HUES6 (cell line): ENCODE data around the gene DYSF.

ENCODE experiments used
- H3K27ac ChIP-seq: 2 replicates; pipeline ENCODE4 v1.7.0; 2013; ENCODE audit warnings: low read depth, mild to moderate bottlenecking, low read length, inconsistent platforms
- H3K27me3 ChIP-seq: 2 replicates; pipeline ENCODE4 v1.6.1; 2013; ENCODE audit warnings: low read length; ENCODE audit not compliant: control insufficient read depth, insufficient read depth
- H3K36me3 ChIP-seq: 2 replicates; pipeline ENCODE4 v1.6.1; 2013; ENCODE audit warnings: low read length; ENCODE audit not compliant: control insufficient read depth, insufficient read depth
- H3K4me1 ChIP-seq: 2 replicates; pipeline ENCODE4 v1.6.1; 2013; ENCODE audit warnings: low read length; ENCODE audit not compliant: control insufficient read depth, insufficient read depth
- H3K4me3 ChIP-seq: 2 replicates; pipeline ENCODE4 v1.5.1; 2013; ENCODE audit warnings: low read depth, low read length
- H3K9ac ChIP-seq: one replicate; pipeline ENCODE4 v1.6.1; 2013; ENCODE audit warnings: mild to moderate bottlenecking, low read length
- H3K9me3 ChIP-seq: 2 replicates; pipeline ENCODE4 v1.6.1; 2013; ENCODE audit warnings: low read depth, low read length; ENCODE audit not compliant: control insufficient read depth, insufficient read depth

DYSF gene

DNA sequence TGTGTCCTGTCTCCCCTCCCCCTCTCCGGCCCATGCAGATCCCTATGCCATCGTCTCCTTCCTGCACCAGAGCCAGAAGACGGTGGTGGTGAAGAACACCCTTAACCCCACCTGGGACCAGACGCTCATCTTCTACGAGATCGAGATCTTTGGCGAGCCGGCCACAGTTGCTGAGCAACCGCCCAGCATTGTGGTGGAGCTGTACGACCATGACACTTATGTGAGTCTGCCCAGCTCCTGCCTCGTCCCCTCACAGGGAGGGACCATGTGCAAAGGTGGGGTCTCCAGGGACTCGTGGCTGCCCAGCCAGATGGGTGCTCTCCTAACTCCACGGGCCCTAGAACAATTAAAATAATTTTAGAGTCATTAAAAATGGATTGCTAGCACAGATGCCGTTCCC lies 145.2 kb downstream of the DYSF start:
- no peak overlapping the region for H3K9ac ChIP-seq
- no peak overlapping the region for H3K27ac ChIP-seq

DNA sequence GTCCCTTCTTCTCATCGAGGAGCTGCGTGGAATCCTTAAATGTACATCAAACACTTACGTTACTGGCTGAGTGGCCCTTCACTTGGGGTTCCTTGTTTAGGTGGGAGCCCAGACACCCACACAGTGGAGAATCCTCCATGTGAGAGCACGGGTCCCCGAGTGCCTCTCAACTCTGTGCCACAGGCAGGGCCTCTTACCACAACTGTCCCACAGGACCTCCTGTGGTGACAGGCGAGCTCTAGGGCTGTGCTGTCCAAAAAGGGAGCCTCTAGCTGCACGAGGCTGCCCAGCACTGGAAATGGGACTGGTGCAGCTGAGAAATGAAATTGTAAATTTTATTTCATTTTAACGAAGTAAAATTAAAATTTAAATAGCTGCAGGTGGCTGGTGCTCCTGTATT lies 145.7 kb downstream of the DYSF start:
- Histone ChIP-seq H3K9ac (no peak overlapping the region), H3K27me3 (no peaks in the 10 kb centered on the region; the same call in 1 of the 2 replicates), H3K27ac (no peak overlapping the region), H3K9me3 (no peaks in the 10 kb centered on the region), H3K4me3 (no peak overlapping the region), H3K4me1 (peaks cover 9% of the 10 kb centered on the region), H3K36me3 (no peaks in the 10 kb centered on the region)

More for the DNA sequence above, 145.2 kb downstream of the DYSF start:
- Histone ChIP-seq H3K9me3 (no peaks in the 10 kb centered on the region), H3K36me3 (no peaks in the 10 kb centered on the region), H3K4me1 (peaks cover 5% of the 10 kb centered on the region; the same call in 1 of the 2 replicates), H3K27me3 (no peaks in the 10 kb centered on the region), H3K4me3 (no peak overlapping the region)

DNA sequence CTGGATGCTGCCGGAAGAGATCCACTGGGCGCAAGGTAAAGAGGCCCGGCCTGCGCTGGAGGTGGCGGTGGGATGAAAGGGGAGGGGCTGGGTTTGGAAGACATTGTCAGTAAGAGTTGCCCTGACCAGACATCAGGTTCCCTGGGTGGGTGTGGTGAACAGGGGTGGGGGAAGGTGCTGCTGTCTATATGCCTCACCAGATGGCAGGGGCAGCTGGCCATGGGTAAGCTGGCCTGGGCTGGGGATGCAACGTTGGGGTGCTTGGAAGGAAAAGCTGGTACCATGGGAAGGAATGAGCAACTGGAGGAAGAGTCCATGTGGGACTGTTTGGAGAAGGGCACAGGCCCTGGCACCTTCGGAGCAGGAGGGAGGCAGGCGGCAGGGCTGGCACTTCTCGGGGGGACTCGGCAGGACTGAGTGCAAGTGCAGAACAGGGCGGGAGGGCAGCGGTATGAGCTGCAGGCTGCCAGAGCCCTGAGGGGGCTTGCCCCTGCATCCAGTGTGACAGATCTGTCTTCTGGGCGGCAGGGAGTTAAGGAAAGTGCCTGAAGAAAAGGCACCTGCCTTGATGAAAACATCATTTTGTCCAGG lies 146.4 kb downstream of the DYSF start:
- no peak overlapping the region for H3K27ac ChIP-seq
- H3K4me3 ChIP-seq = no peak overlapping the region
- H3K4me1 ChIP-seq = peaks cover 13% of the 10 kb centered on the region
- H3K9me3 ChIP-seq = no peaks in the 10 kb centered on the region
- H3K9ac ChIP-seq = no peak overlapping the region
- no peaks in the 10 kb centered on the region; the same call in 1 of the 2 replicates for H3K27me3 ChIP-seq
- no peaks in the 10 kb centered on the region for H3K36me3 ChIP-seq

DNA sequence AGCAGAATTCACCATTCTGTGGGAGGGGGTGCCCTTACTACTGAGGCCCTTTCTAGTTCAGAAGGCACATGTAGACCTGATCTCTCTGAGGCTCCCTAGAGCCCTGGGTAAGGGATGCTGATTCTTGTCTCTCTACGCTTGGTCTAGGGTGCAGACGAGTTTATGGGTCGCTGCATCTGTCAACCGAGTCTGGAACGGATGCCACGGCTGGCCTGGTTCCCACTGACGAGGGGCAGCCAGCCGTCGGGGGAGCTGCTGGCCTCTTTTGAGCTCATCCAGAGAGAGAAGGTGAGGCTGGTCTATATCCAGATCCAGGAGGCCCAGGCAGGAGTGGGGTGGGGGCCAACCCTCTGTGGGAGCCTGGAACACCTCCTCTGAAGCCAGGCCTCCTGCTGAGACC lies 147.2 kb downstream of the DYSF start:
- peaks cover 21% of the 10 kb centered on the region for H3K4me1 ChIP-seq
- H3K4me3 ChIP-seq = no peak overlapping the region
- no peak overlapping the region for H3K27ac ChIP-seq
- H3K36me3 ChIP-seq = no peaks in the 10 kb centered on the region
- no peaks in the 10 kb centered on the region for H3K9me3 ChIP-seq
- H3K9ac ChIP-seq = no peak overlapping the region
- no peaks in the 10 kb centered on the region; the same call in 1 of the 2 replicates for H3K27me3 ChIP-seq

DNA sequence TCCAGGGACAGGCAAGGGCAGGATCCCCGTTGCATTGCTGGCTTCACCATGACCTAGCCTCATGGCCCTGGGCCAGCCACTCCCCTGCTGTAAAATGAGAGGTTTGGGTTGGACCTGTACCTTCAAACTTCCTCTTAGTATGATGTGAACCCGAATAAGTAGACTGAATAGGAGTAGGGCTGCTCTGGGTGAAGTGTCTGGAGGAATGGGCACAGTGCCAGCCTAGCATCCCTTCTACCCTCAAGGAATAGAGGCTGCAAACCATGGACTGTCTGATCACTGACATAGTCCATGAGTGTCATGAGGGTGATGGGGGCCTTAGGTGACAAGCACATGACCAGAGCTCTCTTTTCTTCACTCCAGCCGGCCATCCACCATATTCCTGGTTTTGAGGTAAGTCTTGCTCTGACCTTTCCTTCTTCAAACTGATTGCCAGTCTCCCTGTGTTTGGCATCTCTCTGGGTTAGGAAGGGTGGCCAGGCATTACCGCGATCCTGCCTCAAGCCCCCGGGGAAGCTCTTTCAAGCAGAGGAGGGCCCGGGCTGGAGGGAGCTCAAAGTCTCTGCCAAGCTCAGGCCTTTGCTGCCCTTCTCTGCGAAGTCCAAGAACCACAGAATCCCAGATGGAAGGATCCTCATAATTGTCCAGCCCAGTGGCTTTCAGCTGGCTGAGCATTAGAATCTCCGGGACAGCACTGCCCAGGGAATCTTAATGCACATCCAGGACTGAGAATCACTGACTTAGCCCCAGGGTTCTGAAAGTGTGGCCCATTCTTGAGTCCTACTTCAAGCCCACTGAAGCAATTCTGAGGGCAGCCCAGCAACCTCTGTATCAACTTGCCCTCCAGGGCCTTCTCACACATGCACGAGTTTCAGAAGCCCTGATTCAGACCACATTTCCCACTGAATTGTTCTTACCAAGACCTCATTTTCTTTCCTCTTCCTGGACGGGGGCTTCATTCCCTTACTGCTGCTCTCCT lies 148.1 kb downstream of the DYSF start:
- Histone ChIP-seq H3K4me1 (peaks cover 26% of the 10 kb centered on the region), H3K36me3 (no peaks in the 10 kb centered on the region), H3K4me3 (no peak overlapping the region), H3K9ac (no peak overlapping the region), H3K9me3 (no peaks in the 10 kb centered on the region), H3K27me3 (peaks cover 3% of the 10 kb centered on the region; the same call in 1 of the 2 replicates), H3K27ac (no peak overlapping the region)

DNA sequence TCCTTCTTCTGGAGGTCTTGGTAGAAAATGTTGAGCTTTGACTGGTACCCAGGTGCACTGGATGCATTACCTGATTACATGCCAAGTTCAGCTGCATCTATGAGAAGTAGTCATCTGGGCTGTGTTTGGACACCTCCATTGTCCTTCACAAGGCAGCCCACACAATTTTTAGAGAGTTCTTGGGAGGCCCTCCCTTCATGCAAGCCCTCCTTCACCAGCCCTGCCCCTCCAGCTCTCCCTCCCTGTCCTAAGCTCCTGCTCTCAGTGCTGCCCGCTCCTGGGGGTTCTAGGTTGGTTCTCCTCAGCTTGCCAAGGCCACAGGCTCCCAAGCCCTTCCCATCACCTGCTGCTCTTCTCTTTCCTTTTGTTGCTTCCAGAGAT lies 148.7 kb downstream of the DYSF start:
- peaks cover 26% of the 10 kb centered on the region for H3K4me1 ChIP-seq
- H3K9me3 ChIP-seq = no peaks in the 10 kb centered on the region
- peaks cover 10% of the 10 kb centered on the region; the same call in 1 of the 2 replicates for H3K27me3 ChIP-seq
- H3K9ac ChIP-seq = no peak overlapping the region
- H3K27ac ChIP-seq = no peak overlapping the region
- no peaks in the 10 kb centered on the region for H3K36me3 ChIP-seq
- no peak overlapping the region for H3K4me3 ChIP-seq

DNA sequence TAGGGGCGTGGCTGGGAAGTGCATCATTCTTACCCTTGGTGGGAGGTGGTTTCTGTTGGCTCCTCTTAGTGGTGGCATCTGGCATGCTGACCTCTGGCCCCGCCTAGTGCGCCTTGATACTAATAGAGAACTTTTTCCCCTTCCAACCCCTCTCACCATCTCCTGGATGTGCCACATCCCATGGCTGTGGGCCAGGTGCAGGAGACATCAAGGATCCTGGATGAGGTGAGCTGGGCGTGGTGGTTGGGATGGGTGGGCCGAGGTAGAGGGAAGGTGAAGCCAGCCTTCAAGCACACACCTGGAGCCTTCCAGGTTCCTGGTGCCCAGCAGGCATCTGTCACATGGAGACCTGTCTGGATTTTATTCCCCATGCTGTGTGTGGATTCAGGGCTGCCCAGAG lies 149.2 kb downstream of the DYSF start:
- H3K4me3 ChIP-seq = no peak overlapping the region
- peaks cover 26% of the 10 kb centered on the region for H3K4me1 ChIP-seq
- no peak overlapping the region for H3K27ac ChIP-seq
- H3K27me3 ChIP-seq = peaks cover 14% of the 10 kb centered on the region; the same call in 1 of the 2 replicates
- no peaks in the 10 kb centered on the region for H3K9me3 ChIP-seq
- H3K9ac ChIP-seq = no peak overlapping the region
- no peaks in the 10 kb centered on the region for H3K36me3 ChIP-seq

DNA sequence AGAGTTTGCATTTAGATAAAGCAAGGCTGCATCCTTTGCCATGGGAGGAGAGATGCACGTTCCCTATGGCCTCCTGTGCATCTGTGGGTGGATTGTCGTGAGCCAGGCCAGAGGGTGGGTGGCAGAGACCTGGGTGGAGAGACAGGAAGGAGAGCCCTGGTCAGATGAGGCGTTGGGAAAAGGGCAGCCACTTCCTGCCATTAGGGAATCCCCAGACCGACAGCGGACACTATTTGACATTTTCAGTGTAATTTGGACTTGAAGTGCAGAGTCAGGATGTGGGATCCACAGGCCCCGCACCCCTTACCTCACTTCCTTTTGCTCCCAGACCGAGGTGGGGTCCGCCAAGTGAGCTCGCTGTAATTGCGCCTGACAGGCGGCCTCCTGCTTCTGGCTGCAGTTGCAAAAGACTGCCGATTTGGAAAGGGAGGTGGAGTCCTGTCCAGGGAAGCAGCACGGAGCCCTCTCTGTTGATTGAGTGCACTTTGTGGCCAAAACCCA lies 150.0 kb downstream of the DYSF start:
- Histone ChIP-seq H3K27ac (no peak overlapping the region), H3K27me3 (peaks cover 20% of the 10 kb centered on the region; the same call in 1 of the 2 replicates), H3K4me1 (peaks cover 26% of the 10 kb centered on the region), H3K4me3 (no peak overlapping the region), H3K9me3 (no peaks in the 10 kb centered on the region), H3K36me3 (no peaks in the 10 kb centered on the region), H3K9ac (no peak overlapping the region)

DNA sequence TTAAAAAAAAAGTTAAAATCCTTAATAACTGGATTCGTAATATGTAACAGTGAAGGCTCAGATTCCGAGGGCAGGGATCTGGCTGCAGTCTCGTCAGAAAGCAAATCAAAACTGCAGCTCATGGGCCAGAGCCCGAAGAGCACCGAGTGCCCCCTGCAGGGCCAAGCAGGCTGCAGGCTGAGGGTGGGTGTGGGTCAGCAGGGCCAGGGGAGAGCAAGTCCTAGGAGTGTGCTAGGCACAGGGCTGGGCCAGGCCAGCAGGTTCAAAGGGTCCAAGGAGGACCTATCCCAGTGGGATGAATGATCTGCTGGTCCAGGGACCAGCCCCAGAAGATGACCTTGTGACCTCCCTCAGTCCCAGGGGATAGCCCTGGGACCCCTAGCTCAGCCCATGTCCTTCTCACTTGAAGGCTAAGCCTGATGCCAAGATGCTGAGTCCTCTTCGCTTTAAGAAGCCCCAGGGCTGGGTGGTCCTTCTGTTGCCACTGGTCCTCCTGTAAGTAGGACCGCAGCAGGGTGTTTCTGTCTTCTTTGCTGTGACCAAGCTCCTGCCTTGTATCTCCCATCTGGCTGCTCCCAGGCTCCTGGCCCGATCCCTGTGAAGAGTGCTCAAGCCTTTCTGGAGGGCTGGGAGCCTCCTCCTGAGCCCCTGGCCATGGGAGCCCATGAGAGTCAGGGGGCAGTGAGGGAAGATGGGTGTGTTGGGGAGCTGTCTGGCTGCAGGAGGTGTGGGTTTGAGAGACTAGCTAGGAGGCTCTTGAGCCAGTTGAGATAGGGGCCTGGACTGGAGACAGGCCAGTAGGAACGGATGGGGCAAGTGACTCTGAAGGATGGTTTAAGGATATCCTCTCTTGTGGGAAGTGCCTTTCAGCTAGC lies 150.7 kb downstream of the DYSF start:
- Histone ChIP-seq H3K4me1 (peaks cover 26% of the 10 kb centered on the region), H3K9ac (no peak overlapping the region), H3K27me3 (peaks cover 20% of the 10 kb centered on the region; the same call in 1 of the 2 replicates), H3K4me3 (no peak overlapping the region), H3K36me3 (no peaks in the 10 kb centered on the region), H3K9me3 (no peaks in the 10 kb centered on the region), H3K27ac (no peak overlapping the region)

DNA sequence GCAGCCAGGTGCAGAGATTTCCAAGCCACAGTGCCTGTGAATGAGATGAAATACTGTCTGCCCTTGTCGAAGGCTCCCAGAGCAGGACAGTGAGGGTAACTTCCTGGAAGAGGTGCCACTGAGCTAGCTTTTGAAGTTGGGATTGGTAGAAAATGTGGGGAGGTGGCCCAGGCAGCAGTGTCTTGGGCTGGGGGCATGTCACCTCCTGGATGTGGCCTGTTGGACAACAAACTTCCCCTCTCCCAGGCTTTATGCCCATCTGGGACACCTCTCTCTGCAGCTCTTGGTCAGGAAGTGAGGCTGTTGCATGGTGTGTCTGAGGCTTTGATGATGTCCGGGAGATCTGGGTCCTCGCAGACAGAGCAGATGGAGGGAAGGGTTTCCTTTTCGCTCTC lies 151.4 kb downstream of the DYSF start:
- no peaks in the 10 kb centered on the region for H3K9me3 ChIP-seq
- peaks cover 26% of the 10 kb centered on the region for H3K4me1 ChIP-seq
- H3K9ac ChIP-seq = no peak overlapping the region

More for the DNA sequence above, 151.4 kb downstream of the DYSF start:
- no peaks in the 10 kb centered on the region for H3K36me3 ChIP-seq
- no peak overlapping the region for H3K4me3 ChIP-seq
- peaks cover 20% of the 10 kb centered on the region; the same call in 1 of the 2 replicates for H3K27me3 ChIP-seq
- no peak overlapping the region for H3K27ac ChIP-seq
